Mucosa of descending colon (tissue), 3 donors: ENCODE data around the gene SMIM23. TPM values are rescaled to one million over a fixed set of nuclear protein-coding genes. Genes with fewer than 3 reads are reported as not detected.

Experiments
- ATAC-seq: fragments of 200-7000 bp; cut with Tn5 transposase; one replicate; pipeline ENCODE4 v1.9.1; 2020; ENCODE audit warnings: mild to moderate bottlenecking, moderate library complexity
- DNase-seq, 3 donors: peaks; one replicate each; pipeline ENCODE4 v3.0.0-alpha.2; 2020
- H3K36me3 ChIP-seq: fragments of 200-600 bp; one replicate; pipeline ENCODE4 v1.8.0; 2021; ENCODE audit warnings: low read depth, mild to moderate bottlenecking
- H3K4me1 ChIP-seq: fragments of 200-600 bp; one replicate; pipeline ENCODE4 v1.8.0; 2021; ENCODE audit warnings: low read depth, mild to moderate bottlenecking
- H3K4me3 ChIP-seq: fragments of 200-600 bp; one replicate; pipeline ENCODE4 v1.8.0; 2021; ENCODE audit warnings: mild to moderate bottlenecking
- H3K9me3 ChIP-seq: fragments of 200-600 bp; one replicate; pipeline ENCODE4 v1.8.0; 2021; ENCODE audit warnings: mild to moderate bottlenecking
- intact Hi-C, 2 donors: fragments of 100-400 bp; cut with DNase I in 1 of 2; cut with micrococcal nuclease in 1 of 2; formaldehyde crosslinking; loops; one replicate each; pipeline versions ENCODE4 v1.11.0 to v1.11.1; 2022; cut with DNase I, micrococcal nuclease
- total RNA-seq, 3 donors: library from RNA; stranded (reverse); fragmentation: NEBNext Ultra II Directional in 2 of 3; extraction: Animal tissue kit (Norgen Biotek cat#: 25700) in 2 of 3; gene quantifications; one replicate each; pipeline versions ENCODE4 v1.2.1 to v1.2.4, GENCODE V29; 2021 to 2023
- TF ChIP-seq, protein P1 (sequence below): fragments of 200-600 bp; IDR thresholded peaks from one replicate; pipeline ENCODE4 v1.8.0; 2022; ENCODE audit warnings: antibody characterized with exemption, mild to moderate bottlenecking
- donor health status: DM: no; HTN: no; CAD: no; lungs with moderate emphysema.
- donor health status: DM: no; HTN: no; CAD: no.
- donor health status: DM: no; HTN: yes; CAD: no.

Gene SMIM23
- total RNA-seq, 3 donors from 2014 or later, result not detected

GRCh38 chr5:171762021-171762608 lies 23.5 kb upstream of the SMIM23 start:
- intact Hi-C loops, result no loop called here
- TF ChIP-seq, protein P1, sequence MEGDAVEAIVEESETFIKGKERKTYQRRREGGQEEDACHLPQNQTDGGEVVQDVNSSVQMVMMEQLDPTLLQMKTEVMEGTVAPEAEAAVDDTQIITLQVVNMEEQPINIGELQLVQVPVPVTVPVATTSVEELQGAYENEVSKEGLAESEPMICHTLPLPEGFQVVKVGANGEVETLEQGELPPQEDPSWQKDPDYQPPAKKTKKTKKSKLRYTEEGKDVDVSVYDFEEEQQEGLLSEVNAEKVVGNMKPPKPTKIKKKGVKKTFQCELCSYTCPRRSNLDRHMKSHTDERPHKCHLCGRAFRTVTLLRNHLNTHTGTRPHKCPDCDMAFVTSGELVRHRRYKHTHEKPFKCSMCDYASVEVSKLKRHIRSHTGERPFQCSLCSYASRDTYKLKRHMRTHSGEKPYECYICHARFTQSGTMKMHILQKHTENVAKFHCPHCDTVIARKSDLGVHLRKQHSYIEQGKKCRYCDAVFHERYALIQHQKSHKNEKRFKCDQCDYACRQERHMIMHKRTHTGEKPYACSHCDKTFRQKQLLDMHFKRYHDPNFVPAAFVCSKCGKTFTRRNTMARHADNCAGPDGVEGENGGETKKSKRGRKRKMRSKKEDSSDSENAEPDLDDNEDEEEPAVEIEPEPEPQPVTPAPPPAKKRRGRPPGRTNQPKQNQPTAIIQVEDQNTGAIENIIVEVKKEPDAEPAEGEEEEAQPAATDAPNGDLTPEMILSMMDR, result no peak
- DNase-seq (no peak), ATAC-seq (no peak)
- peaks cover 2% of the 10 kb centered on the region for H3K9me3 ChIP-seq
- H3K4me3 ChIP-seq, result no peak overlapping the region
- H3K36me3 ChIP-seq, result no peaks in the 10 kb centered on the region
- no peaks in the 10 kb centered on the region for H3K4me1 ChIP-seq

- Histone ChIP-seq H3K4me1 (no peaks in the 10 kb centered on the region), H3K36me3 (no peaks in the 10 kb centered on the region), H3K9me3 (peaks cover 2% of the 10 kb centered on the region), H3K4me3 (no peak overlapping the region)
- TF ChIP-seq, protein P1, result no peak
- intact Hi-C loops, result no loop called here
- ATAC-seq (no peak), DNase-seq (no peak)
Observed at GRCh38 chr5:171762903-171763302, 22.7 kb upstream of the SMIM23 start.

- DNase-seq (no peak), ATAC-seq (no peak)
- no peaks in the 10 kb centered on the region for H3K4me1 ChIP-seq
- intact Hi-C loops, result no loop called here
- no peaks in the 10 kb centered on the region for H3K36me3 ChIP-seq
- H3K9me3 ChIP-seq, result peaks cover 2% of the 10 kb centered on the region
- H3K4me3 ChIP-seq, result no peak overlapping the region
- TF ChIP-seq, protein P1, result no peak
Observed at GRCh38 chr5:171764265-171764664, 21.4 kb upstream of the SMIM23 start.

GRCh38 chr5:171766875-171767274 lies 18.7 kb upstream of the SMIM23 start:
- Histone ChIP-seq H3K9me3 (peaks cover 2% of the 10 kb centered on the region), H3K36me3 (no peaks in the 10 kb centered on the region), H3K4me1 (no peaks in the 10 kb centered on the region), H3K4me3 (no peak overlapping the region)
- intact Hi-C loops, result no loop called here
- ATAC-seq (no peak), DNase-seq (no peak)
- TF ChIP-seq, protein P1, result no peak

DNA sequence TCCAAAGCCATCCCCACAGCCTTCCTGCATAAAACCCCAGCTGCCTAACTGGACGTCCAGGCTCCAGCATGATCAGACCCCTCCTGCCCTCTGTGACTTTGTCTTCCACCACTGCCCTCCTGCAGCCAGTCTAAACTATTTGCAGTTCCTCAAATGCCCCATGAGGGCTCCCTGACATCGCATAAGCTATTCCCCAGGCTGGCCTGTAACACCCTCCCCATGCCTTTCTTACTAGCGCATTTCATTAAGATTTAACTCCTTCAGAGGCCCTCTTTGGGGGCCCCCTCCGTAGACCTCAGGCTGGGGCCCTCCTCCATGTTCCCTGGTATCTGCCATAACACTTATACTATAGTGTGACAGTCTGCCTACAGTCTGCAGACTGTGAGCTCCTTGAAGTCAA lies 15.5 kb upstream of the SMIM23 start:
- DNase-seq (no peak), ATAC-seq (no peak)
- Histone ChIP-seq H3K4me3 (no peak overlapping the region), H3K4me1 (no peaks in the 10 kb centered on the region), H3K36me3 (no peaks in the 10 kb centered on the region), H3K9me3 (peaks cover 2% of the 10 kb centered on the region)
- intact Hi-C loops, result no loop called here
- TF ChIP-seq, protein P1, result no peak

DNA sequence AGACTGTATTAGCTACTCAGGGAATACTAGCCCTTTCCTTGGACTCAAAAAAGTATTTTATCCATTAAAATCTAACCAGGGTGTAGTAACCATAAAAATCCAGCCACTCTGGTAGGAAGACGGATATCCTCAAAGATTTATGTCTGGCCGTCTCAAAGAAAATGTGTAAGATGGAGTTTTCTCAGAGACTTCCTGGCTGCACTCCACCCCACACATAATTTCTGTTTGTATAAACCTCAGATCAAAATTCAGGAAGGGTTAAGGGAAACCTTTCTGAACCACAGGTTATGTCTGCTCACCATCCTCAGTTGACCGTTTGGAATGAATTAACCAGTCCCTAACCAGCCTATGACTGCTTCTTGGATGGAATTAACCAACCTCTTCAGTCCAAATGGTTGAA lies 13.8 kb upstream of the SMIM23 start:
- Histone ChIP-seq H3K4me1 (no peaks in the 10 kb centered on the region), H3K9me3 (no peaks in the 10 kb centered on the region), H3K36me3 (no peaks in the 10 kb centered on the region), H3K4me3 (no peak overlapping the region)
- ATAC-seq (no peak), DNase-seq (no peak)
- TF ChIP-seq, protein P1, result no peak
- intact Hi-C loops, result no loop called here
